GM12878 (cell line): ENCODE measurements around the gene OR52E6. TPM values are rescaled to one million over a fixed set of nuclear protein-coding genes. Genes with fewer than 3 reads are reported as not detected.

ENCODE experiments used
- ATAC-seq: fragments of 200-7000 bp; cut with Tn5 transposase; 3 replicates; pipeline ENCODE4 v1.9.1; 2020; ENCODE audit warnings: mild to moderate bottlenecking, moderate library complexity
- BruUV-seq: library from RNA; stranded (reverse); fragments of 400-500 nt; replicated peaks from 2 replicates; lab custom pipeline; 2021; lab: Mats Ljungman, UMichigan
- CTCF ChIA-PET: fragments of 300-600 bp; sonication (Branson Sonifier 250); formaldehyde crosslinking; extraction: SDS; loops from one replicate; lab custom pipeline; 2021; ENCODE audit warnings: inconsistent platforms; lab: Yijun Ruan, JAX
- POLR2A ChIA-PET: fragments of 350-600 bp; formaldehyde crosslinking; extraction: SDS; loops from one replicate; lab custom pipeline; 2021; ENCODE audit warnings: inconsistent platforms; lab: Charles Lee
- RAD21 ChIA-PET: fragments of 300-600 bp; sonication (Branson Sonifier 250); formaldehyde crosslinking; loops from one replicate; lab custom pipeline; 2023; ENCODE audit warnings: antibody characterized with exemption; ENCODE audit not compliant: unreplicated experiment; lab: Charles Lee
- SMC1A ChIA-PET: fragments of 300-600 bp; sonication (Branson Sonifier 250); formaldehyde crosslinking; loops from one replicate; lab custom pipeline; 2023; ENCODE audit not compliant: unreplicated experiment, uncharacterized antibody; lab: Charles Lee
- DNase-seq: peaks from one replicate; pipeline ENCODE4 v3.0.0-alpha.2; 2011; ENCODE audit warnings: low read depth, low spot score
- FAIRE-seq: peaks from 3 replicates; lab custom pipeline; 2011; peaks lifted over from hg19 to GRCh38; lab: Jason Lieb, UNC
- H2AFZ ChIP-seq: 2 replicates; pipeline ENCODE4 v1.6.0; 2011; ENCODE audit warnings: low read depth, low read length, control low read depth; ENCODE audit not compliant: control insufficient read depth
- H3K27ac ChIP-seq: 2 replicates; pipeline ENCODE4 v1.5.1; 2011; ENCODE audit warnings: control low read depth; ENCODE audit not compliant: control insufficient read depth, insufficient read depth
- H3K27me3 ChIP-seq, 2 experiments: replicated peaks in 1 of 2; 2 replicates each; pipeline versions ENCODE4 v1.6.0 to v1.6.1; 2011; ENCODE audit warnings: low read length in 1 of 2; ENCODE audit not compliant: control insufficient read depth in 2 of 2, insufficient read depth in 2 of 2
- H3K36me3 ChIP-seq, 2 experiments: 2 replicates each; pipeline ENCODE4 v1.5.1; 2011; ENCODE audit warnings: low read length in 1 of 2; ENCODE audit not compliant: control insufficient read depth in 2 of 2, insufficient read depth in 2 of 2
- H3K4me1 ChIP-seq: 2 replicates; pipeline ENCODE4 v1.6.1; 2011; ENCODE audit warnings: mild to moderate bottlenecking, low read length, moderate library complexity, mixed read lengths; ENCODE audit not compliant: control insufficient read depth, insufficient read depth
- H3K4me2 ChIP-seq: 2 replicates; pipeline ENCODE4 v1.6.0; 2011; ENCODE audit warnings: control low read depth; ENCODE audit not compliant: control insufficient read depth, insufficient read depth
- H3K4me3 ChIP-seq: fragments of 200-600 bp; sonication (generic); 2 replicates; pipeline ENCODE4 v1.5.1; 2016
- H3K79me2 ChIP-seq: 2 replicates; pipeline ENCODE4 v1.6.0; 2011; ENCODE audit warnings: low read length; ENCODE audit not compliant: control insufficient read depth, insufficient read depth
- H3K9ac ChIP-seq: 2 replicates; pipeline ENCODE4 v1.8.0; 2011; ENCODE audit warnings: low read length, control low read depth, mixed read lengths; ENCODE audit not compliant: control insufficient read depth, insufficient read depth
- H3K9me3 ChIP-seq: replicated peaks from 3 replicates; pipeline ENCODE4 v1.5.1; 2011; ENCODE audit warnings: mild to moderate bottlenecking, low read length; ENCODE audit not compliant: control insufficient read depth, insufficient read depth
- H4K20me1 ChIP-seq: 2 replicates; pipeline ENCODE4 v1.6.0; 2011; ENCODE audit not compliant: control insufficient read depth, insufficient read depth
- CHD2 ChIP-seq: IDR thresholded peaks from 2 replicates; pipeline ENCODE4 v1.6.1; 2011; ENCODE audit warnings: low read depth, low read length, improper control_type of control experiment, borderline replicate concordance
- EP300 ChIP-seq, 2 experiments: fragments of 150-350 bp in 1 of 2; IDR thresholded peaks; 2 replicates each; pipeline ENCODE4 v1.6.1; 2011 to 2012; ENCODE audit warnings: low read depth in 2 of 2, low read length in 2 of 2, borderline replicate concordance in 1 of 2, improper control_type of control experiment in 1 of 2, inconsistent platforms in 1 of 2; ENCODE audit not compliant: control insufficient read depth in 1 of 2
- FOXK2 ChIP-seq: fragments of 450-650 bp; IDR thresholded peaks from 2 replicates; pipeline ENCODE4 v1.6.1; 2017; ENCODE audit warnings: mild to moderate bottlenecking, moderate library complexity
- HSF1 ChIP-seq: fragments of 150-350 bp; IDR thresholded peaks from 2 replicates; pipeline ENCODE4 v1.6.1; 2014; ENCODE audit warnings: mild to moderate bottlenecking, low read depth, low read length
- IKZF2 ChIP-seq, 2 experiments: fragments of 450-650 bp; IDR thresholded peaks; 2 replicates each; pipeline ENCODE4 v1.6.1; 2017; ENCODE audit warnings: mild to moderate bottlenecking in 2 of 2, moderate library complexity in 2 of 2
- KDM1A ChIP-seq: fragments of 200-600 bp; sonication (generic); IDR thresholded peaks from 2 replicates; pipeline ENCODE4 v1.6.1; 2016; ENCODE audit warnings: borderline replicate concordance
- MEF2B ChIP-seq: fragments of 450-650 bp; IDR thresholded peaks from 2 replicates; pipeline ENCODE4 v1.6.1; 2018; ENCODE audit warnings: mild to moderate bottlenecking, moderate library complexity; ENCODE audit not compliant: partially characterized antibody, poor library complexity, severe bottlenecking
- MYB ChIP-seq: fragments of 150-350 bp; IDR thresholded peaks from 2 replicates; pipeline ENCODE4 v1.6.1; 2014; ENCODE audit warnings: mild to moderate bottlenecking, low read depth, low read length, borderline replicate concordance
- NR2C1 ChIP-seq: fragments of 450-650 bp; IDR thresholded peaks from 2 replicates; pipeline ENCODE4 v1.6.1; 2017; ENCODE audit warnings: antibody characterized with exemption, mild to moderate bottlenecking, moderate library complexity
- NR2F1 ChIP-seq: fragments of 450-650 bp; conservative IDR thresholded peaks from 2 replicates; pipeline ENCODE4 v1.6.1; 2017; ENCODE audit warnings: mild to moderate bottlenecking
- POLR2A ChIP-seq: IDR thresholded peaks from 2 replicates; pipeline ENCODE4 v1.6.1; 2011; ENCODE audit warnings: low read depth, mild to moderate bottlenecking, low read length
- PRDM15 ChIP-seq: fragments of 450-650 bp; formaldehyde crosslinking; IDR thresholded peaks from 2 replicates; pipeline ENCODE4 v1.4.0; 2020; ENCODE audit warnings: mild to moderate bottlenecking, moderate library complexity
- WRNIP1 ChIP-seq: IDR thresholded peaks from 2 replicates; pipeline ENCODE4 v1.6.1; 2011; ENCODE audit warnings: low read depth, low read length, improper control_type of control experiment, borderline replicate concordance
- WGBS: methylation state at CpG from one replicate; pipeline ENCODE4 v1.1.6; 2016; ENCODE audit warnings: low lambda C conversion rate; ENCODE audit not compliant: insufficient replicate concordance, insufficient coverage; ENCODE audit errors: missing lambda C conversion rate; 5-methylcytosine and 5-hydroxymethylcytosine counted together
- in situ Hi-C: fragments of 300-500 bp; cut with MboI; formaldehyde crosslinking; loops from 9 replicates; pipeline ENCODE4 v1.14.3; 2018; ENCODE audit warnings: mixed read lengths
- intact Hi-C: fragments of 100-400 bp; cut with micrococcal nuclease; formaldehyde crosslinking; loops from one replicate; pipeline ENCODE4 v1.14.2; 2022; ENCODE audit not compliant: unreplicated experiment
- polyA plus RNA-seq, 11 experiments: library from polyadenylated mRNA; depleted of rRNA in 4 of 11; unstranded in 6 of 11; stranded (reverse) in 5 of 11; fragments of >200 nt; fragmentation: Nextera tagmentation in 4 of 11; fragmentation: Illumina TruSeq in 1 of 11; extraction: Ambion mirVana in 4 of 11; extraction: Trizol in 1 of 11; gene quantifications; 1 replicate in 1 of 11; 2 replicates in 10 of 11; pipeline versions ENCODE4 v1.2.1 to v1.2.3, GENCODE V29; 2011 to 2016; ENCODE audit warnings: inconsistent platforms in 2 of 11, missing spikeins in 2 of 11, low read depth in 1 of 11
- total RNA-seq, 4 experiments: library from RNA; depleted of rRNA in 3 of 4; stranded (reverse); fragments of >200 nt in 3 of 4; fragmentation: Illumina TruSeq in 1 of 4; extraction: Trizol in 1 of 4; gene quantifications; 2 replicates each; pipeline versions ENCODE4 v1.2.1 to v1.2.3, GENCODE V29; 2013 to 2021
- TF ChIP-seq, protein P1 (sequence below): fragments of 450-650 bp; IDR thresholded peaks from 2 replicates; pipeline ENCODE4 v1.6.1; 2018; ENCODE audit warnings: mild to moderate bottlenecking, low read depth, moderate library complexity; ENCODE audit not compliant: partially characterized antibody

Gene OR52E6
- total and polyA plus RNA-seq, 10 of the 15 experiments (the other 5 are each of a cell fraction or from before 2014, with no cell fraction given): not detected

- H3K27me3 ChIP-seq: no peaks in the 10 kb centered on the region
- ChIA-PET SMC1A (interaction anchor here (0.6 to 3.0 kb wide), 22 partner anchors 8 to 1385 kb away, joined by 3 to 19 read pairs (median 4); partner anchors contain the start of gene TRIM5), CTCF (interaction anchor here (0.7 to 3.2 kb wide), 18 partner anchors 8 to 543 kb away, joined by 3 to 23 read pairs (median 4); partner anchors contain the start of genes TRIM22 and TRIM5), POLR2A (no interaction called here), RAD21 (interaction anchor here (0.8 to 2.3 kb wide), 12 partner anchors 7 to 334 kb away, joined by 3 to 23 read pairs (median 4); partner anchors contain the start of genes OR52E5, TRIM22 and TRIM5)
- 70% methylated on average over 6 of the region's 6 CpGs for WGBS
- no peaks in the 10 kb centered on the region for H4K20me1 ChIP-seq
- ATAC-seq (no peak), DNase-seq (no peak), FAIRE-seq (no peak)
- intact Hi-C loops (loop anchor here (2.0 to 5.0 kb wide), 5 partner anchors 81 to 685 kb away; partner anchors contain the start of gene OR51M1), in situ Hi-C loops (loop anchor here (5.0 kb wide), 1 partner anchor 338 kb away; no protein-coding TSS in a partner anchor)
- no TSS peak for BruUV-seq
- H3K36me3 ChIP-seq: no peaks in the 10 kb centered on the region
- no peak overlapping the region for H3K4me2 ChIP-seq
- H3K4me3 ChIP-seq: no peak overlapping the region
- H3K9ac ChIP-seq: no peak overlapping the region
- no peaks in the 10 kb centered on the region for H3K79me2 ChIP-seq
- no peak overlapping the region for H2AFZ ChIP-seq
- H3K27ac ChIP-seq: no peak overlapping the region
- H3K9me3 ChIP-seq: no peaks in the 10 kb centered on the region
- H3K4me1 ChIP-seq: no peaks in the 10 kb centered on the region
- TF ChIP-seq FOXK2 (no peak), POLR2A (no peak), MYB (no peak), HSF1 (no peak), MEF2B (no peak), WRNIP1 (no peak), CHD2 (no peak), KDM1A (no peak), EP300 (IDR thresholded peaks at IDR 0.05; ENCODE audit: borderline replicate concordance in 1 of 2, control insufficient read depth in 1 of 2, low read depth in 2 of 2, low read length in 2 of 2) (no peak), NR2F1 (no peak), IKZF2 (IDR thresholded peaks at IDR 0.05) (no peak), NR2C1 (no peak), PRDM15 (CRISPR knock-in tag) (no peak)
- TF ChIP-seq, protein P1, sequence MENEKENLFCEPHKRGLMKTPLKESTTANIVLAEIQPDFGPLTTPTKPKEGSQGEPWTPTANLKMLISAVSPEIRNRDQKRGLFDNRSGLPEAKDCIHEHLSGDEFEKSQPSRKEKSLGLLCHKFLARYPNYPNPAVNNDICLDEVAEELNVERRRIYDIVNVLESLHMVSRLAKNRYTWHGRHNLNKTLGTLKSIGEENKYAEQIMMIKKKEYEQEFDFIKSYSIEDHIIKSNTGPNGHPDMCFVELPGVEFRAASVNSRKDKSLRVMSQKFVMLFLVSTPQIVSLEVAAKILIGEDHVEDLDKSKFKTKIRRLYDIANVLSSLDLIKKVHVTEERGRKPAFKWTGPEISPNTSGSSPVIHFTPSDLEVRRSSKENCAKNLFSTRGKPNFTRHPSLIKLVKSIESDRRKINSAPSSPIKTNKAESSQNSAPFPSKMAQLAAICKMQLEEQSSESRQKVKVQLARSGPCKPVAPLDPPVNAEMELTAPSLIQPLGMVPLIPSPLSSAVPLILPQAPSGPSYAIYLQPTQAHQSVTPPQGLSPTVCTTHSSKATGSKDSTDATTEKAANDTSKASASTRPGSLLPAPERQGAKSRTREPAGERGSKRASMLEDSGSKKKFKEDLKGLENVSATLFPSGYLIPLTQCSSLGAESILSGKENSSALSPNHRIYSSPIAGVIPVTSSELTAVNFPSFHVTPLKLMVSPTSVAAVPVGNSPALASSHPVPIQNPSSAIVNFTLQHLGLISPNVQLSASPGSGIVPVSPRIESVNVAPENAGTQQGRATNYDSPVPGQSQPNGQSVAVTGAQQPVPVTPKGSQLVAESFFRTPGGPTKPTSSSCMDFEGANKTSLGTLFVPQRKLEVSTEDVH: no peak
Measured at GRCh38 chr11:5809905-5810795, 31.5 kb downstream of the OR52E6 start.
